ENCODE measurements around the gene UBE2D4. TPM values are rescaled to one million over a fixed set of nuclear protein-coding genes. Genes with fewer than 3 reads are reported as not detected.

UBE2D4 gene
- 9.3 TPM for total RNA-seq (ENCODE audit: unreplicated experiment)
- long read RNA-seq, transcript UBE2D4-201 (7 exons, 3,974 nt), result major isoform, 5 of 8 reads
- long read RNA-seq, partial matches to known transcripts, result 0 of 8 reads
- long read RNA-seq, other reads (novel, unspliced or antisense), result 3 of 8 reads

GRCh38 chr7:43925984-43926797, at the start of gene UBE2D4:
Gene UBE2D4, plus strand, starts transcription at chr7:43926436. Its CDS starts 97 bp downstream, at chr7:43926533.
- no peak for TF ChIP-seq CTCF (IDR thresholded peaks at IDR 0.05; ENCODE audit: unreplicated experiment)
- Mint-ChIP-seq H3K27ac (ENCODE audit: unreplicated experiment) (no peak within 1 kb of the TSS), H3K36me3 (ENCODE audit: low read depth, unreplicated experiment) (no peaks in the 10 kb centered on the region), H3K4me3 (ENCODE audit: unreplicated experiment) (peak within 1 kb of the TSS; percentile 89), H3K27me3 (ENCODE audit: unreplicated experiment) (peaks cover 3% of the 10 kb centered on the region), H3K4me1 (ENCODE audit: unreplicated experiment) (peaks cover 6% of the 10 kb centered on the region), H3K9me3 (ENCODE audit: unreplicated experiment) (no peaks in the 10 kb centered on the region)
- peak; percentile 65 for DNase-seq (ENCODE audit: low spot score)

GRCh38 chr7:43876976-43877745, 49.1 kb upstream of the UBE2D4 start:
- Mint-ChIP-seq H3K36me3 (ENCODE audit: low read depth, unreplicated experiment) (peaks cover 18% of the 10 kb centered on the region), H3K4me3 (ENCODE audit: unreplicated experiment) (peak overlapping the region; percentile 47), H3K27me3 (ENCODE audit: unreplicated experiment) (peaks cover 11% of the 10 kb centered on the region), H3K9me3 (ENCODE audit: unreplicated experiment) (no peaks in the 10 kb centered on the region), H3K4me1 (ENCODE audit: unreplicated experiment) (peaks cover 17% of the 10 kb centered on the region), H3K27ac (ENCODE audit: unreplicated experiment) (no peak overlapping the region)
- TF ChIP-seq CTCF (IDR thresholded peaks at IDR 0.05; ENCODE audit: unreplicated experiment), result no peak
- no peak for DNase-seq (ENCODE audit: low spot score)

- peaks cover 11% of the 10 kb centered on the region for H3K27me3 Mint-ChIP-seq (ENCODE audit: unreplicated experiment)
- no peak for TF ChIP-seq CTCF (IDR thresholded peaks at IDR 0.05; ENCODE audit: unreplicated experiment)
- H3K4me3 Mint-ChIP-seq (ENCODE audit: unreplicated experiment), result peak overlapping the region; percentile 79
- no peak overlapping the region for H3K27ac Mint-ChIP-seq (ENCODE audit: unreplicated experiment)
- peaks cover 17% of the 10 kb centered on the region for H3K4me1 Mint-ChIP-seq (ENCODE audit: unreplicated experiment)
- H3K9me3 Mint-ChIP-seq (ENCODE audit: unreplicated experiment), result no peaks in the 10 kb centered on the region
- H3K36me3 Mint-ChIP-seq (ENCODE audit: low read depth, unreplicated experiment), result peaks cover 18% of the 10 kb centered on the region
- no peak for DNase-seq (ENCODE audit: low spot score)
Measured at GRCh38 chr7:43877968-43878864, 48.0 kb upstream of the UBE2D4 start.

GRCh38 chr7:43878867-43879266, 47.4 kb upstream of the UBE2D4 start:
- peaks cover 22% of the 10 kb centered on the region for H3K36me3 Mint-ChIP-seq (ENCODE audit: low read depth, unreplicated experiment)
- peaks cover 17% of the 10 kb centered on the region for H3K4me1 Mint-ChIP-seq (ENCODE audit: unreplicated experiment)
- no peak overlapping the region for H3K27ac Mint-ChIP-seq (ENCODE audit: unreplicated experiment)
- no peaks in the 10 kb centered on the region for H3K9me3 Mint-ChIP-seq (ENCODE audit: unreplicated experiment)
- no peak for DNase-seq (ENCODE audit: low spot score)
- H3K27me3 Mint-ChIP-seq (ENCODE audit: unreplicated experiment), result peaks cover 11% of the 10 kb centered on the region
- no peak for TF ChIP-seq CTCF (IDR thresholded peaks at IDR 0.05; ENCODE audit: unreplicated experiment)
- H3K4me3 Mint-ChIP-seq (ENCODE audit: unreplicated experiment), result no peak overlapping the region

All from endothelial cell (in vitro differentiated cells).